GM18873 (cell line): Measurements from ENCODE around the gene UROC1.

ENCODE experiments used
- ATAC-seq: cut with Tn5 transposase; IDR thresholded peaks from one replicate; pipeline ENCODE4 v1.9.1; 2021; ENCODE audit warnings: mild to moderate bottlenecking, moderate library complexity, moderate number of reproducible peaks; ENCODE audit not compliant: unreplicated experiment, low FRiP score

The UROC1 gene

GRCh38 chr3:126517291-126517951 lies at the start of gene UROC1:
Gene UROC1 (minus strand): TSS chr3:126517773. CDS start chr3:126517719, 54 bp downstream.
- no peak for ATAC-seq

DNA sequence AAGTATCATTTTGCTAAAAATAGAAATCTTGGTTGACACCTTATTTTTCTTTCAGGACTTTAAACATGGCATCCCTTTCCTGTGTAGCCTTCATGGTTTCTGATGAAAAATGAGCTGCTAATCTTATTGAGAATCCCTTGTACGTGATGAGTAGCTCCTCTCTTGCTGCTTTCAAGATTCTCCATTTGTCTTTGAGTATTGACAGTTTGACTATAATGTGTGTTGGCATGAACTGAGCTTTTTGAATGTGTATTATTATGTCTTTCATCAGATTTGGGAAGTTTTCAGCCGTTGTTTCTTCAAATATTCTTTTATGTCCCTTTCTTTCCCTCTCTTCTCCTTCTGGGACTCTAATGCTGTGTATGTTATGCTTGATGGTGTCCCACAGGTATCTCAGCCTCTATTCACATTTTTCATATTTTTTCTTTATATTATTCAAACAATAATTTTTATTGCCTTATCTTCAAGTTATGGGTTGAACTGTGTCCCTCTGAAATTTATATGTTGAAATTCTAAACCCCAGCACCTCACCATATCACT lies 45.2 kb upstream of the UROC1 start:
- ATAC-seq: no peak

DNA sequence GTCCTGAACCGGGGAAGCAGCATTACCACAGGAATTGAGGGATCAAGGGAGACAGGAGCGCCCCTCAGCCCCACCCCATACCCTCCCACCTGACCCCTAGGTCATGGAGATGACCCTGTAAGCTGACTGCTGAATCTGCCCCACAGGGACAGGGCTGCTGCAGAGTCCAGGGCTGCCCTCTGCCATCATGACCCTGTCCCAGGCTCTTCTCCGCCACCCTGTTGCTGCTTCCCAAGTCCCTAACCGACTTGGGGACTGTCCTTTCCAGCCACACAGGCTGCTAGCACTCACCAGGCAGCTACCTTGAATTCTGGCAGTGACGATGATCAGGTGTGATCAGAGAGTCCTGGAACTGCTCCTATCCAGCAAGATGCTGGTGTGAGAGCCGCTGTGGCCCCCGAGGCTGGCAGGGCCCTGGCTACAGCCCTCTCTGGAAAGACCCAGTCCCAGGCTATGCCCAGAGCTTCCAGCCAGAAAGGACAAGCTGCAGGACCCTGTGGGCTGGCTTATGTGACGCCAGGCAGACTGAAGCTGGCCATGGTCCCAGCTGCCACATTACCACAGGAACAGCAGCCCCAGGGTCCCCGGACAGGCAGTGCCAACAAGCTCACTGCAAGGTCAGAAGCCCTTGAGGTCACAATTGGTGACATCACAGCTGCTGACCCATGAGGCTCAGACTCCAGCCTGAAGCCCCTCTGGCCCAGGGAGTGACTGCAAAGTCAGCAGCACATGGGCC lies 40.9 kb upstream of the UROC1 start, which contains the start of gene C3orf22:
Gene C3orf22, minus strand, starts transcription at position 597 of the 736 bp plus-strand sequence. CDS start 5,542 bp downstream, outside the sequence.
- no peak for ATAC-seq

GRCh38 chr3:126557761-126558160 lies 40.2 kb upstream of the UROC1 start:
- no peak for ATAC-seq

- no peak for ATAC-seq
These were observed 39.8 kb upstream of the UROC1 start for GRCh38 chr3:126557415-126557745.

DNA sequence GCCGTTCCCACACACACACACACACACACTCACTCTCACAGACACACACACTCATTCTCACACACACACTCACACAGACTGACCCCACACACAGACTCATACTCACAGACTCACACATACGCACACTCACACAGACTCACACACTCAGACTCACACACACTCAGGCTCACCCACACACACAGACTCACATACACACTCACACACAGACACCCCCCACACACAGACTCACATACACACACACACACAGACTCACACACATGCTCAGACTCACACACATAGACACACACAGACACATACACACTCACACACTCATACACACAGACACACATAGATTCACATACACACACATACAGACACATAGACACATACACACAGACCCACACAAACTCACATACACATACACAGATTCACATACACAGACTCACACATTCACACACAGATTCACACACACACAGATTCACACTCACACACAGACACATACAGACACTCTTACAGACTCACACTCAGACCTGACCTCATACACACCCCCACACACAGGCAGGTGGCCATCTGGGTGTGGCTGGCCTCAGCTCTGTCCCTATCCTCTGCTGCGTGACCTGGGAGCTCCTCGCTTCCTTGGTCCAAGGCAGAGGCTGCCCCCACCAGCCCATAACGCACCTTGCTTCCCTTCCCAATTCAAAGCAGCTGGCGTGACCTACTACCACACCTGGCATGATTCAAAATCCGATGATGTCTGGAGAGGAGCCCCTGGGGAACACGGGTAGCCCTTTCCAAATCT lies 39.3 kb upstream of the UROC1 start:
- no peak for ATAC-seq

DNA sequence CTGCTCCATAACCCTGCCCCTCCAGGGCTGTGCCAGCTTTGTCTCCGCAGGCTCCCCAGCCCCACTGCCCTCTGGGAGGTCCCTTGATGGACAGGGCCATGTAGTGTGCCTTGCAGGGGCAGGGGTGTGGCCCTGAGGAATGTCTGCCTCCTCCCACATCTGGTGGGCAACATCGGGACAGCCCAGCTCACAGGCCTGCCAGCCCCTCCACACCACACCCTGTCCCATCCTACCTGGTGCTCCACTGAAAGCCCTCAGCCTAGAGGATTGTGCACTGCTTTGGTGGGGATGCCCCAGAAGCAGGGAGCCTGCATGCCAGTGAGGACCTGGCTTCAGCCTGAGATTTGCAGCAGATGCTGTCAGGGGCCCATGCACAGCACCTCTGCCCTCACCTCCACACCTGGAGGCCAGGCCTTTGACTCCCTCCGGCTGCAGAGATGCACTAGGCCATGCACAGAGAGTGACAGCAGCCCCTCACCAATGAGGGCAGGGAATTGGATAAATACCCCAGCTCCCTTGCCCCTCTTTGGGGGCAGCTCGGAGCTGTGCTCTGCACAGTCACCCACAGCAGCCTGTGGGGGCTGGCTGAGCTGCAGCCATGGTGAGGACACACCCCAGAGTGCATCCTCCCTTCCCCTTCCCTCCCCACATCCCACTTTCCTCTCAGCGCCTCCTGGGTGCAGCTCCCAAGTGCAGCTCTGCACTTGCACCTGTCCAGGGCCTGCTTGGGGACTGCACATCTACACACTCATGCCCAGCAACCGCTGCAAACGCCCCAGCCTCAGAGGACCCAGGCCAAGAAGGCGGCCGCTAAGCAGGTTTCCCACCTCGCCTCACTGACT lies 38.4 kb upstream of the UROC1 start:
- no peak for ATAC-seq

GRCh38 chr3:126554560-126555525 lies 37.3 kb upstream of the UROC1 start:
- no peak for ATAC-seq

DNA sequence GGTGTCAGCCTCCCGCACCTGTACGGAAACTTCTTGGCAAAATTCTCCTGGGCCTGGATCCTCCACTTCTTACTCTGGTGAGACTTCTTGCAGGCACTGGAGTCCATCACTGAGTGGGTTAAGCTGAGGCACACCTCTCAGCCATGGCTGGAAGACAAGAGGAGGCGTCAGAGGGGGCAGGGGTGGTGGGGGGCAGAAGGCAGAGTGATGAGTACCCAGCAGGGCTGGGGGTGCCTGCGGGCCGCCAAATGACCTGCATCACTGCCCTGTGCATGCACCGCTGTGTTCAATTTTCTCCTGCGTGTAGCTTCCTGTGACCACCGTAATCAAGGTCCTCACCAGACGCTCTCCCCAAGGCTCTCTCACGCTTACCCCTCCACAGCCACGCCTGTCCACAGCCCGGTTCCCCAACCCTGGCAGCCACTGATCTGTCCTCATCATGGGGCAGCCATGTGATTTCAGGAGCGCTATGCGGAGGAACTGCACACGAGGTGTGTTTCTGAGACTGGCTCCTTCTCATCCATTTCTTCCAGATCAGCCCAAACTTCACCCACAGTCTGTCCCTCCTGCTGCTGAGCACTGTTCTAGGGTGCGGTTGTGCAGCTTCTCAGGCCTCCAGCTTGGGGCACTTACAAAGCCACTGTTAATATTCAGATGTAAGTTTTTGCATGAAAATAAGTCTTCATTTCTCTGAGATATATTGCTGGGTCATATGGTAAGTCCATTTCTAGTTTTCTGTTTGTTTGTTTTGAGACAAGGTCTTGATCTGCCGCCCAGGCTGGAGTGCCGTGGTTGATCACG lies 35.9 kb upstream of the UROC1 start:
- ATAC-seq: no peak

GRCh38 chr3:126552688-126553283 lies 35.2 kb upstream of the UROC1 start:
- ATAC-seq: no peak

DNA sequence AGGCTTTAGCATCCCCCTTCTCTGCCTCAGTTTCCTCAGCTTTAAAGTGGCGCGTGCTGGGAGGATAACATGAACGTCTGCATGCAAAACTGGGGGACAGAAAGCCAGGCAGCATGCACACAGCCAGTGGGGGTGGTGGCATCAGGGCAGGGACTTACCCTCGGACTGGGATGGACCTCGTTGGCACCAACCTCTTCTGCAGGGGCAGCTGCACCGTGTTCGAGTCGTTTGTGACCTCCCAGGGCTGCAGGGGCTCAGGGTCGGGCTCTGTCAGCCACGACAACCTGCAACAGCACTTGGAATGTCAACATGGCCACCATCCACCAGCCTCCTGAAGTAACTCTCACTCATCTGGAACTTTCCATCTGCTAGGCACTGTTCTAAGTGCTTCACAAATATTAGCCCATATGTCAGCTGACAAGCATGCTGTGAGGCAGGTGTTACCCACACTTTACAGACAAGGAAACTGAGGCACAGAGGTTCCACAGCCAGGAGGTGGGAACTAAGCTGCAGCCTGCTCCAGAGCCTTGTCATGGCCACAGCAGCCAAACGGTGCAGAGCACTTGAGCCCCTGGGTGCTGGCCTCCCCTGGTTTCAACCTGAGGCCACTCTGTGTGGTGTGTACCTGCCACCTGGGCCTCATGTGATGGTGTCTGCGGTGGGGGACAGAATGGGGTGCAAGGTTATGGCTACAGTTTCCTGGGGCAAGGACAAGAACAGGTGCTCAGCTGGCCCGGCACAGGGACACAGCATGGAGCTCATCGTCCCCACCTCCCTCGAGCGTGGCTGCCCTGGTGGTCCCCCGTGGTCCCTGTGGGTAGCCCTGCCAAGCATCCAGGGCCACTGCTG lies 34.5 kb upstream of the UROC1 start:
- ATAC-seq: no peak

DNA sequence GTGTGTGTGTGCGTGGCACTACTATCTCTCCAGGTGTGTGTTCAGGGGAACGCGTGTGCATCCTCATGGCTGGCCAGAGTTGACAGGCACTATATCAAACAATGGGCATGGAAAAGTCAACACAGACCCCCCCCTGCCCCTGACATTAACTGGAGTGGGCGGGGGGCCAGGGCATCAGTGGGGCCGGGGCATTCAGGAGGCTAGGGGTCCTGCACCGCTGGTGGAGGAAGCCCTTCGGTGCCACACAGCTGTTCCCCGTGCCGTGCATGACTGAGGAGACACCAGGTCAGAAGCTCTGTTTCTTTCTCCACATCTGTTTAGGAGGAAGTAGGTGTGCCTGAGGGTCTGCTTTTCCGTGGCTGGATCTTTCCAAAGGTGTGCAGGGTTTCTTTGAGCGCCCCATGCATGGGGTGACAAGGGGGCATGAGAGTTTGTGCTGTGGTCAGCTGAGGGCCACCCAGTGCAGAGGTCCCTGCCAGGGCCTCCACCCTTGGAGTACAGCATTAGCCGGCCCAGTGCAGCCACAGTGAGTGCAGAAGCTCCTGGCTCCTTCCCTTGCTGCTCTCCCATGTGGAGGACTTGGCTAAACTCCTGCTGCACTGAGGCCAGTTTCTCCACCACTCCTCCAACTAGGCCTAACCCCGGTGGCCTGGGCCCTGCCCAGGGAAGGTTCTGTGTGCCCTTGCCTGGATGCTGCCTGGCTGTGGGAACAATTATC lies 33.7 kb upstream of the UROC1 start:
- ATAC-seq: no peak

DNA sequence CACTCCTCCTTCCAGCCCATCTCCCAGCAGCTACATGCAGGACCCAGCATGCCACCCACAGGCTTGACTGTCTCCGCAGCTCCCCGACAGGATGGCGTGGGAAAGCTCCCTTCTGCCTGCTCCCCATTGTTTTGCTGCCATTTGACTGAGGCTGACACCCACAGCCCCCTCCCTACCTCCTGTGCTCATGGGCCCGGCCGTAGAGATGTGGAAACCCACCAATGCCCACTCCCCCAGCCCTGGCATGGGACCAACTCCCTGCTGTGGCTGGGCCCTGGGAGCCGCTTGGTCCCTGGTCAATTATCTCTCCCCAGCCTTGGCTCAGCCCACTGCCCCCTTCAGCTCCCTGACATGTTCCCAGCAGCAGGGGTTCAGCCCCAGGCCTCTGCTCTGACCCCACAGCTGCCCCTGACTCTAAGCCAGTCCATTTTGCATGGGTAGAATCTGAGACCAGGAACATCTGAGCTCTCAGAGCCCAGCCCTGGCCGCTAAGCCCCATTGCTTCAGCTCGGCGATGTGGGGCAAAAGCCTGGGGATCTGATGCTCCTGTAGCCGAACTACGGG lies 33.0 kb upstream of the UROC1 start:
- ATAC-seq: no peak

- ATAC-seq: no peak
These were observed 32.4 kb upstream of the UROC1 start for GRCh38 chr3:126549861-126550487.
